HFFc6 (cell line): ENCODE measurements around the gene AFF4. TPM values are rescaled to one million over a fixed set of nuclear protein-coding genes. Genes with fewer than 3 reads are reported as not detected.
"Not testable (repeated sequence)": the region's sequence is repeated elsewhere in the genome, so short reads cannot be mapped to it uniquely, and the experiment has no call there.

ENCODE experiments used
- DNase-seq: peaks from one replicate; pipeline ENCODE4 v3.0.0-alpha.2; 2018
- H3K27ac Mint-ChIP-seq: 2 replicates; pipeline ENCODE4 v1.8.0; 2020; ENCODE audit warnings: mild to moderate bottlenecking, mixed read lengths
- H3K27me3 Mint-ChIP-seq: 2 replicates; pipeline ENCODE4 v1.8.0; 2021; ENCODE audit warnings: mild to moderate bottlenecking, moderate library complexity, mixed read lengths; ENCODE audit not compliant: insufficient read depth
- H3K36me3 Mint-ChIP-seq: 2 replicates; pipeline ENCODE4 v1.8.0; 2021; ENCODE audit warnings: low read depth, mixed read lengths
- H3K4me1 Mint-ChIP-seq: 2 replicates; pipeline ENCODE4 v1.8.0; 2020; ENCODE audit warnings: low read depth, mixed read lengths
- H3K4me3 Mint-ChIP-seq: 2 replicates; pipeline ENCODE4 v1.8.0; 2020; ENCODE audit warnings: mild to moderate bottlenecking, moderate library complexity, mixed read lengths
- H3K9me3 Mint-ChIP-seq: 2 replicates; pipeline ENCODE4 v1.8.0; 2020; ENCODE audit warnings: mild to moderate bottlenecking, mixed read lengths
- total RNA-seq, 6 experiments: library from RNA; stranded (reverse); fragmentation: NEBNext Ultra II Directional; extraction: Animal tissue kit (Norgen Biotek cat#: 25700); gene quantifications; 2 replicates in 1 of 6; 3 replicates in 5 of 6; pipeline ENCODE4 v1.2.3, GENCODE V29; 2021
- TF ChIP-seq, protein P1 (sequence below): fragments of 200-600 bp; sonication (generic); IDR thresholded peaks from 2 replicates; pipeline ENCODE4 v1.5.0; 2021; ENCODE audit warnings: antibody characterized with exemption, mild to moderate bottlenecking

Gene AFF4
- total RNA-seq, 6 experiments from 2014 or later, result 81.1 to 92.5 (median 87.6) TPM

DNA sequence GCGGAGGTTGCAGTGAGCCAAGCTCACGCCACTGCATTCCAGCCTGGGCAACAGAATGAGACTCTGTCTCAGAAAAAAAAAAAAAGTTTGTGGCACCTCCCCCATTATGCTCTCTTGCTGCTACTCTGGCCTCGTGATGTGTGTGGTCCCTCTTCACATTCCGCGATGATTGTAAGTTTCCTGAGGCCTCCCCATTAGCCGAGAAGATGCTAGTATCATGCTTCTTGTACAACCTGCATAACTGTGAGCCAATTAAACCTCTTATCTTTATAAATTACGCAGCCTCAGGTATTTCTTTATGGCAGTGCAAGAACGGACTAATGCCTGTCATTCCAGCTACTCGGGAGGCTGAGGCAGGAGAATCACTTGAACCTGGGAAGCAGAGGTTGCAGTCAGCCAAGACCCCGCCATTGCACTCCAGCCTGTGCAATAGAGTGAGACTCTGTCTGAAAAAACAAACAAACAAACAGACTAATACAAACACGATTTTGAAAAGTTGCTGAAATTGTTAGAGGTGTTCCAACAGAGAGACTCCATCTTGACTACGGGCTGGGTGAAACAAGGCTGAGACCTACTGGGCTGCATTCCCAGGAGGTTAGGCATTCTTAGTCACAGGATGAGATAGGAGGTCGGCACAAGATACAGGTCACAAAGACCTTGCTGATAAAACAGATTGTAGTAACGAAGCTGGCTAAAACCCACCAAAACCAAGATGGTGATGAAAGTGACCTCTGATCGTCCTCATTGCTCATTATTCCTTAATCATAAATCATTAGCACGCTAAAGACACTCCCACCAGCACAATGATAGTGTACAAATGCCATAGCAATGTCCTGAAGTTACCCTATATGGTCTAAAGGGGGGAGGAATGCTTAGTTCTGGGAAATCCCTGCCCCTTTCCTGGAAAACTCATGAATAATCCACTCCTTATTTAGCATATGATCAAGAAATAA, 8.3 kb upstream of the AFF4 start:
- H3K4me1 Mint-ChIP-seq, result peaks cover 18% of the 10 kb centered on the region
- peak; percentile 13 for DNase-seq
- peaks cover 1% of the 10 kb centered on the region for H3K36me3 Mint-ChIP-seq
- peaks cover 6% of the 10 kb centered on the region for H3K9me3 Mint-ChIP-seq
- TF ChIP-seq, protein P1, sequence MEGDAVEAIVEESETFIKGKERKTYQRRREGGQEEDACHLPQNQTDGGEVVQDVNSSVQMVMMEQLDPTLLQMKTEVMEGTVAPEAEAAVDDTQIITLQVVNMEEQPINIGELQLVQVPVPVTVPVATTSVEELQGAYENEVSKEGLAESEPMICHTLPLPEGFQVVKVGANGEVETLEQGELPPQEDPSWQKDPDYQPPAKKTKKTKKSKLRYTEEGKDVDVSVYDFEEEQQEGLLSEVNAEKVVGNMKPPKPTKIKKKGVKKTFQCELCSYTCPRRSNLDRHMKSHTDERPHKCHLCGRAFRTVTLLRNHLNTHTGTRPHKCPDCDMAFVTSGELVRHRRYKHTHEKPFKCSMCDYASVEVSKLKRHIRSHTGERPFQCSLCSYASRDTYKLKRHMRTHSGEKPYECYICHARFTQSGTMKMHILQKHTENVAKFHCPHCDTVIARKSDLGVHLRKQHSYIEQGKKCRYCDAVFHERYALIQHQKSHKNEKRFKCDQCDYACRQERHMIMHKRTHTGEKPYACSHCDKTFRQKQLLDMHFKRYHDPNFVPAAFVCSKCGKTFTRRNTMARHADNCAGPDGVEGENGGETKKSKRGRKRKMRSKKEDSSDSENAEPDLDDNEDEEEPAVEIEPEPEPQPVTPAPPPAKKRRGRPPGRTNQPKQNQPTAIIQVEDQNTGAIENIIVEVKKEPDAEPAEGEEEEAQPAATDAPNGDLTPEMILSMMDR, result no peak
- H3K4me3 Mint-ChIP-seq, result no peak overlapping the region; the same call in 1 of the 2 replicates
- peak overlapping the region; percentile 61 for H3K27ac Mint-ChIP-seq
- no peaks in the 10 kb centered on the region for H3K27me3 Mint-ChIP-seq

DNA sequence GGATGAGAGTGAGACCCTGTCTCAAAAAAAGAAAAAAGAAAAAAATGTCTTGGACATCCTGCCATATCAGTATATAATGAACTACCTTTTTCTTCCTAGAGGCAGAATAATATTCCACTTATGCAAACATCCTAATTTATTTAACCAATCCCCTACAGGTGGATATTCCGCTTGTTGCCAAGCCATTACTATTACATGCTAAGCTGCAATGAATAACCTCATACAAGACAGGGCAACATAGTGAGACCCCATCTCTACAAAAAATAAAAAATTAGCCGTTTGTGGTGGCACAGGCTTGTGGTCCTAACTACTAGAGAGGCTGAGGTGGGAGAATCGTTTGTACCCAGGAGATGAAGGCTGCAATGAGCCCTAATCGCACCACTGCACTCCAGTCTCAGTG, 1.7 kb upstream of the AFF4 start:
- no peak overlapping the region for H3K4me3 Mint-ChIP-seq
- TF ChIP-seq, protein P1, result no peak

DNA sequence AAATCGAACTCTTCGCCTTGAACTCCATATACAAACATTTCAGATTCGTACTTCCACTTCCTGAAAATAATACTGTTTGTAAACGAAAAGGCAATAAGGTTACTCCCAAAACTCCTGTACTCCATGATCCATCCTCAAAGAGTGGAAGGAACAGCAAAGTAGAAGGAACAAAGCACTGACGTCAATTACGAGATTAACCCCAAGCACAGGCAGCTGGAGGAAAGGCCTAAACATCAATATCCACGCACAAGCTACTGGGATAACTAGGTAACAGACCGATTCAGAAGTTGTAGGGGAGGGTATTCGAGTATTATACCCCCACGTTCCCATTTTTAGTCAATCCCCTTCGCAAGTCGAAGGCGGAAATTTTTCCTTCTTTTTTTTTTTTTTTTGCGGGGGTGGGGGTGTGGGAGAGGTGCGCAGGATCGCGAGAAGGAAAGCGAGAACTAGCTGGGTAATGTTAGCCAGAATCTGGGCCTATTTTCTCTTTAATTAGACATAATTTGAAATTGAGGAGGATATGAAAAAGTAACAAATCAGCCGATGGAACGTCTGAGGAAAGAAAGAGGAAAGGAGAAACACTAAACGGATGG, 909 bp downstream of the AFF4 start:
- Mint-ChIP-seq H3K4me1 (peaks cover 27% of the 10 kb centered on the region), H3K9me3 (no peaks in the 10 kb centered on the region), H3K27me3 (no peaks in the 10 kb centered on the region; the same call in 1 of the 2 replicates), H3K27ac (peak overlapping the region; percentile 100), H3K36me3 (peaks cover 25% of the 10 kb centered on the region), H3K4me3 (peak overlapping the region; percentile 99)
- TF ChIP-seq, protein P1, result no peak
- peak; percentile 35 for DNase-seq

More for the DNA sequence above, 1.7 kb upstream of the AFF4 start:
- peaks cover 16% of the 10 kb centered on the region for H3K36me3 Mint-ChIP-seq
- H3K27ac Mint-ChIP-seq, result no peak overlapping the region
- H3K4me1 Mint-ChIP-seq, result peaks cover 16% of the 10 kb centered on the region
- H3K27me3 Mint-ChIP-seq, result no peaks in the 10 kb centered on the region
- no peak for DNase-seq
- H3K9me3 Mint-ChIP-seq, result no peaks in the 10 kb centered on the region

DNA sequence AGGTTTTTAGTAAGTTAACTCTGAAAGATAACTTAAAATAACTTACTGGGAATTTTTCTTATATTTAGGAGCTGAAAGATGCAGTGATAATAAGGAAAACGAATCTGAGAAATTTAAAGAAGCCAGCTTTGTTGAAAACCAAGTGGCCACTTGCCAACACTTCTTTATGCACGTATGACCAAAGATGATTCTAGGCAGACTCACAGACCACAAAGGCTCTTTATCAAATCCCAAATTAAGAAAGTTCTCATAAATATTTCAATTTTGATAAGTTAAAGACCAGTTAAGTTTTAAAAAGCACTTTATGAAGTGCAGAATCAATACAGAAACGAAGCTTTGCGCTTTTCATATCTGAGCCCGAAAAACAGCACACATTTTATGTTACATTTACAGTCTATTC, 1.5 kb downstream of the AFF4 start:
- Mint-ChIP-seq H3K4me1 (peaks cover 27% of the 10 kb centered on the region), H3K27me3 (no peaks in the 10 kb centered on the region; the same call in 1 of the 2 replicates), H3K27ac (peak overlapping the region; percentile 100), H3K4me3 (peak overlapping the region; percentile 99), H3K36me3 (peaks cover 25% of the 10 kb centered on the region), H3K9me3 (no peaks in the 10 kb centered on the region)
- TF ChIP-seq, protein P1, result no peak
- DNase-seq, result peak; percentile 28

DNA sequence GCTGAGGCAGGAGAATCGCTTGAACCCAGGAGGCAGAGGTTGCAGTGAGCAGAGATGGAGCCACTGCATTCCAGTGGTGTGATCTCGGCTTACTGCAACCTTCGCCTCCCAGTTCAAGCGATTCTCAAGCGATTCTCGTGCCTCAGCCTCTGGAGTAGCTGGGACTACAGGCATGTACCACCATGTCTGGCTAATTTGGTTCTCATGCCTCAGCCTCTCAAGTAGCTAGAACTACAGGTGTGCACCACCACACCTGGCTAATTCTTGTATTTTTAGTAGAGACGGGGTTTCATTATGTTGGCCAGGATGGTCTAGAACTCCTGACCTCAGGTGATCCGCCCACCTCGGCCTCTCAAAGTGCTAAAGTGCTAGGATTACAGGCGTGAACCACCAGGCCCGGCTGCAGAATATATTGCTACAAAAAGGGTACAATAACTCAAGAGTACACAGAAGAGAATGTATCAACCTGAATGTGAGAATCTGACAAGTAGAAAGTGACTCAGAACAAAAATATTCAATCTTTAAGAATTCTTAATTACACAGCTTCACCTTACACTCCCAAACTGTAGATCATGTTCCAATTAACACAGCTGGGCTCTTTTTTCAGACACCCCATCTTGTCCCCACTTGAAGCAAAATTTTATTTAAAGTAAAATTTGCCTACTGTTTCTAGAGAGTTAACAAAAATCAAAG, 2.2 kb downstream of the AFF4 start:
- peaks cover 27% of the 10 kb centered on the region for H3K4me1 Mint-ChIP-seq
- H3K4me3 Mint-ChIP-seq, result peak overlapping the region; percentile 99
- H3K27me3 Mint-ChIP-seq, H3K9me3 Mint-ChIP-seq, DNase-seq: not testable (repeated sequence)
- peak overlapping the region; percentile 100 for H3K27ac Mint-ChIP-seq
- peaks cover 25% of the 10 kb centered on the region for H3K36me3 Mint-ChIP-seq

DNA sequence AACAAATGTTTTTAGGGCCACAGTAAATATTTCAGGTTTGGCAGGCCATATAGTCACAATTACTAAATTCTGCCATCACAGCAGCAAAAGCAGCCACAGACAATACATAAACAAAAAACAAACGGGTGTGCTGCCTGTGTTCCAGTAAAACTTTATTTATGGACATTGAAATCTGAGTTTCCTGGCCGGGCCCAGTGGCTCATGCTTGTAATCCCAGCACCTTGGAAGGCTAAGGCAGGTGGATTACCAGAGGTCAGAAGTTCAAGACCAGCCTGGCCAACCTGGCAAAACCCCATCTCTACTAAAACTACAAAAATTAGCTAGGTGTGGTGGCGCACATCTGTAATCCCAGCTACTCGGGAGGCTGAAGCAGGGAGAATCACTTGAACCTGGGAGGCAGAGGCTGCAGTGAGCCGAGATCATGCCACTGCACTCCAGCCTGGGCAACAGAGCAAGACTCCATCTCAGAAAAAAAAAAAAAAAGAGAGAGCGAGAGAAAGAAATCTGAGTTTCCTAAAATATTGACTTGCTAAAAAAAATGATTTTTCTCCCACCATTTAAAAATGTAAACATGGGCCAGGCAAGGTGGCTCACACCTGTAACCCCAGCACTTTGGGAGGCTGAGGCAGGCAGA, 7.2 kb downstream of the AFF4 start:
- H3K4me1 Mint-ChIP-seq, result peaks cover 39% of the 10 kb centered on the region

More for the DNA sequence above, 7.2 kb downstream of the AFF4 start:
- peaks cover 44% of the 10 kb centered on the region for H3K36me3 Mint-ChIP-seq
- not testable (repeated sequence) for H3K27me3 Mint-ChIP-seq, H3K9me3 Mint-ChIP-seq, DNase-seq, H3K4me3 Mint-ChIP-seq, H3K27ac Mint-ChIP-seq
